Ectodermal cell (in vitro differentiated cells): ENCODE results near the gene AGPAT3.

ENCODE experiments used
- H3K27ac ChIP-seq: 2 replicates; pipeline ENCODE4 v1.7.0; 2013; ENCODE audit warnings: mild to moderate bottlenecking, low read depth, low read length; ENCODE audit not compliant: insufficient read depth, poor library complexity, severe bottlenecking
- H3K27me3 ChIP-seq: 2 replicates; pipeline ENCODE4 v1.7.0; 2013; ENCODE audit warnings: mild to moderate bottlenecking, low read length; ENCODE audit not compliant: insufficient read depth, control insufficient read depth, poor library complexity, severe bottlenecking
- H3K36me3 ChIP-seq: one replicate; pipeline ENCODE4 v1.7.0; 2013; ENCODE audit warnings: low read length; ENCODE audit not compliant: control insufficient read depth, insufficient read depth
- H3K4me1 ChIP-seq: one replicate; pipeline ENCODE4 v1.7.0; 2013; ENCODE audit warnings: low read length; ENCODE audit not compliant: control insufficient read depth, insufficient read depth
- H3K4me3 ChIP-seq: 2 replicates; pipeline ENCODE4 v1.7.0; 2013; ENCODE audit warnings: low read depth, low read length, control low read depth; ENCODE audit not compliant: insufficient read depth
- H3K9me3 ChIP-seq: 2 replicates; pipeline ENCODE4 v1.7.0; 2013; ENCODE audit warnings: mild to moderate bottlenecking, low read length, moderate library complexity; ENCODE audit not compliant: control insufficient read depth
- WGBS, 2 experiments: methylation state at CpG; one replicate each; pipeline ENCODE4 v1.1.7; 2013; ENCODE audit warnings: missing lambda C conversion rate in 2 of 2; 5-methylcytosine and 5-hydroxymethylcytosine counted together

The AGPAT3 gene

DNA sequence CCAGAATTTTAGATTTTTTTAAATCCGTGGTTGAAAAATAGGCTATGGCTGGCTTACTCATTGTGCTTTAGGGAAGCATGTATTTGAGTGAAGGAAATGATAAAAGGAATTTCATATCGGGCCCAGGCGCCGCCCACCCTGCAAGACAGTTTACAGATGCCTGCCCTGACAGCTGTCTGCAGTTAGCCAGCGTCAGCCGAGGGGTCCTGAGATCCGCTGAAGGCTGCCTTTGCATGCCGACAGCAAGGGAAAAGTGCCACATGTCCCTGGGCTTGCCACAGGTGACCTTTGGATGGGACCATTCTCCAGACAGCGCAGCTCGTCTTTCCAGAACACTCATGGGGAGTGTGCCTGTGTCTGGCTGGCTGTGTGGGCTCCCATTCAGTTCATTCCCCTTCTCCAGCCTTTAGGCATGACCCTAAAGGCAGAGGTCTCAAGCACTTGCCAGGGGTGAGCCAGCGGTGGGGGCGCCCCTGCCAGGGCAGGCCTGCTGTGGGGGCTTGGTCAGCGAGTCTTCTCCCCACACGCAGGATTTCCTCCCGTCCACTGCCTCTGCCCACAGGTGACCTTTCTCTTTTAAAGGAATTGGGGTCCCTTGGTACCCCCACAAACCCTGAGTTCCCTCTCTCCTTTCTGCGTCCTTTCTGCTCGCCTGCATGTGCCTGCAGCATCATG is 101.0 kb downstream of the AGPAT3 start:
- H3K27me3 ChIP-seq = no peaks in the 10 kb centered on the region
- 94% methylated on average over 17 of the region's 17 CpGs for WGBS, 2 experiments
- no peaks in the 10 kb centered on the region for H3K36me3 ChIP-seq
- no peaks in the 10 kb centered on the region for H3K9me3 ChIP-seq
- no peak overlapping the region for H3K27ac ChIP-seq
- H3K4me1 ChIP-seq = no peaks in the 10 kb centered on the region
- no peak overlapping the region for H3K4me3 ChIP-seq

DNA sequence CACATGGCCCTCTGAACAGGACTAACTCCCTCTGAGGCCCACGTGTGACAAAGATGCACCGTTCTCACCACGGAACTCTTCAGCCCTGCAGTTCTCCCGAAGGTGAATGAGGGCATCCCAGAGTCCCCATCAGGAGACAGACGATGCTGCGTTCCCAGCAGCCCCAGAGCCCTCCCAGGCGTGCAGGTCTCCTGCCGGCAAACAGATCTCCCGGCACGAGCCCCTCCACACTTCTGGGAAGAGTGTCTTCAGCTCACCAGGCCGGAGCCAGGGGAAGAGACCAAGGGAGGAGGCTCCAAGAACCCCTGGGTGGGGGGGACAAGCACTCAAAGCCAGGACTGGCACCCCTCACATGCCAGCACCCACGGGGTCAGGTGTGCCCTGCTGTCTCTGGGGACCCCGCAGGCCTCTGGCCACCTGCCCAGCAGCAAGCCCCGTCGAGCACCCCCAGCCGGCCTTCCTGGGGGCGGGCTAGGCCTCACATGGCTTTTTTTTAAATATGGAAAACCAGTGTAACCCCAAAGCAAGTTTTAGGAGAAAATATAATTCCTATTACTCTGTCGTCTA is 102.0 kb downstream of the AGPAT3 start:
- Histone ChIP-seq H3K4me3 (no peak overlapping the region), H3K27ac (no peak overlapping the region), H3K4me1 (no peaks in the 10 kb centered on the region), H3K27me3 (no peaks in the 10 kb centered on the region), H3K9me3 (no peaks in the 10 kb centered on the region), H3K36me3 (no peaks in the 10 kb centered on the region)
- 87 to 89% methylated on average over 18 of the region's 18 CpGs for WGBS, 2 experiments

DNA sequence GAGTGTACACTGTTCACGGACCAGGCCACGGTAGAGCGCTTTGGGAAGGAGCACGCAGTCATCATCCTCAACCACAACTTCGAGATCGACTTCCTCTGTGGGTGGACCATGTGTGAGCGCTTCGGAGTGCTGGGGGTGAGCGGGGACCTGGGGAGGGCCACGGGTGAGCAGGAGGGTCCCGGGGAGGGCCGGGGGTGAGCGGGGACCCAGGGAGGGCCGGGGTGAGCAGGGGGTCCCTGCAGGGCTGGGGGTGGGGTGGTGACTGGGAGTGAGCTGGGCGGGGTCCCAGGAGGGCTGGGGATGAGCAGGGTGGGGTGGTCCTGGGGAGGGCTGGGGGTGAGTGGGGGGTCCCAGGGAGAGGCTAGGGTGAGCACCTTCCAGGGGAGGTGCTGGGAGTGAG is 103.0 kb downstream of the AGPAT3 start:
- 94 to 95% methylated on average over 15 of the region's 15 CpGs for WGBS, 2 experiments
- Histone ChIP-seq H3K27ac (no peak overlapping the region), H3K27me3 (no peaks in the 10 kb centered on the region), H3K4me1 (no peaks in the 10 kb centered on the region), H3K4me3 (no peak overlapping the region), H3K36me3 (no peaks in the 10 kb centered on the region), H3K9me3 (no peaks in the 10 kb centered on the region)

DNA sequence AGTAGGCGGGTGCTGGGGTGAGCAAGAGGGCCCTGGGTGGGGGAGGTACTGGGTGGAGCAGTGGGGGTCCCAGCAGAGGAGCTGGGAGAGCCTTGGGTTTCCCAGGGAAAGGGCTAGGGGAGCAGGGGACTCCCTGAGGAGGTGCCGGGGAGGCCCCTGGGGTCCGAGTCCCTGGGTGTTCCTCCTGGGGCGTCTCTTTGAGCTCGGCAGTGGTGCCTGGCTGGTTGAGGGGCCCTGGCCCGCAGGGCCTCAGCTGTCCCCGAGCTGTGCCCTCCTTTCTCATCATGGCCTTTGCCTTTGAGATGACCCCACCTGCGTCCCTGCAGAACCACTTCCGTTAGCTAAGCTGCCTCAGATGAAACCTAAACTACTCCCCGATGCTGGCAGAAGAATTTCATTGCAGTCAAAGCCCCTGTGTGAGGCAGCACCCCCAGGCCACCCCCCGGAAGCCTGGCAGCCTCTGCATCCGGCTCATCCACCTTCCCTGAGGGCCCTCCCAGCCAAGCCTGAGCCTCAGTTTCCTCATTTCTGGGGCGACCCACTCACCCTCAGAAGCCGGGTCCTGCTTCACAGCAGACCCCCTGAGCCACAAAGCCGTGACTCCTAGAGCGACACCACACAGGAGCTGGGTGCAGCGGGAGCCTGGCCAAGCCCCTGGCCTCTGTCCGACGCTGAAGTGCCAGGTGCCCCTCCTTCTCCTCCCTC is 103.5 kb downstream of the AGPAT3 start:
- no peaks in the 10 kb centered on the region for H3K4me1 ChIP-seq
- H3K4me3 ChIP-seq = no peak overlapping the region
- H3K36me3 ChIP-seq = no peaks in the 10 kb centered on the region
- H3K27ac ChIP-seq = no peak overlapping the region
- 93% methylated on average over 19 of the region's 19 CpGs for WGBS, 2 experiments
- H3K27me3 ChIP-seq = no peaks in the 10 kb centered on the region
- H3K9me3 ChIP-seq = no peaks in the 10 kb centered on the region

GRCh38 chr21:43969115-43969444 is 104.1 kb downstream of the AGPAT3 start:
- Histone ChIP-seq H3K36me3 (no peaks in the 10 kb centered on the region), H3K4me3 (no peak overlapping the region), H3K4me1 (no peaks in the 10 kb centered on the region), H3K27me3 (no peaks in the 10 kb centered on the region), H3K9me3 (no peaks in the 10 kb centered on the region), H3K27ac (no peak overlapping the region)
- 94 to 95% methylated on average over 17 of the region's 17 CpGs for WGBS, 2 experiments

DNA sequence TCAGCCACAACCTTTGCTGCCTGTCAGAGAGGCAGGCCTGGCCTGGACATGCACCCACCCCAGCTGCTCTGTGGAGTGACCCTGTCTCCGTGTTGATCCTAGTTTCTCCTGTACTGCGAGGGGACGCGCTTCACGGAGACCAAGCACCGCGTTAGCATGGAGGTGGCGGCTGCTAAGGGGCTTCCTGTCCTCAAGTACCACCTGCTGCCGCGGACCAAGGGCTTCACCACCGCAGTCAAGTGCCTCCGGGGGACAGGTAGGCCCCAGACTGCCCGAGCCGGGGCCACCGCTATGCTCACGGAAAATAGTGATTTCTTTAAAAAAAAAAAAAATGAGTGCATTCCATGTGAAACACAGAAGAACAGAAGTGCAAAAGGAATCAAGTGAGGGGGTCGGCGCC is 105.5 kb downstream of the AGPAT3 start:
- WGBS, 2 experiments = 91 to 96% methylated on average over 17 to 18 of the region's 18 CpGs

DNA sequence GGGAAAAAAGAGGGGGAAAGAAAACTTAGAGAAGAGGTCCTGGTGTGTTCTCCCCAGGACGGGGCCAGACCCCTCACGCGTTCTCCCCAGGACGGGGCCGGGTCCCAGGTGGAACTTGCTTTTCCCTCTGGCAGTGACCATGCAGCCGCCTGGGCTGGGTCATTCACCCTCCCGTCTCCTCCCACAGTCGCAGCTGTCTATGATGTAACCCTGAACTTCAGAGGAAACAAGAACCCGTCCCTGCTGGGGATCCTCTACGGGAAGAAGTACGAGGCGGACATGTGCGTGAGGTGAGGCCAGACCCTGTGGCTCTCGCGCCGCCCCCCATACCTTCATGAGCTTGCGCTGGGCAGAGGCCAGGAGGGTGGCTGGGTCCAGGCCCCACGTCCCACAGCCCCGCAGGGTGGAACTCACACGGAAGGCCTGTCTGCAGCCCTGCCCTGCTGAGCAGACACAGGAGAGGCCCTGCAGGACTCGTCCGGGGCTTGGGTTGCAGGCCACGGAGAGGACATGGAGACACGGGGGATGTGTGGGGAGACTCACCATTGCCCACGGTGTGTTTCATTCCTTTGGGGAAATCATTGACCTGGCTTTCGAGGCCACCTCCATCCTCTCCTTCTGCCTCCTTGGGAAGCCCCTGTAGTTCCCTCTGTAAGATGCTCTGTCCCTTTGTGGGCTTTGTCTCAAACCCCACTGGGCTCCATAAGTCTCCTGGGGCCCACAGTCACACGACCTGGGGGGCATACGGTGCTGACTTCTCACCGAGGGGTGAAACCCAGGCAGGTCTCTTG is 106.4 kb downstream of the AGPAT3 start:
- no peaks in the 10 kb centered on the region for H3K9me3 ChIP-seq
- H3K36me3 ChIP-seq = no peaks in the 10 kb centered on the region
- H3K27me3 ChIP-seq = no peaks in the 10 kb centered on the region
- H3K4me3 ChIP-seq = no peak overlapping the region
- WGBS, 2 experiments = 89 to 91% methylated on average over 29 of the region's 29 CpGs
- H3K27ac ChIP-seq = no peak overlapping the region
- no peaks in the 10 kb centered on the region for H3K4me1 ChIP-seq

More for the DNA sequence above, 105.5 kb downstream of the AGPAT3 start:
- no peak overlapping the region for H3K4me3 ChIP-seq
- no peaks in the 10 kb centered on the region for H3K9me3 ChIP-seq
- H3K36me3 ChIP-seq = no peaks in the 10 kb centered on the region
- H3K27ac ChIP-seq = no peak overlapping the region
- no peaks in the 10 kb centered on the region for H3K4me1 ChIP-seq
- H3K27me3 ChIP-seq = no peaks in the 10 kb centered on the region

DNA sequence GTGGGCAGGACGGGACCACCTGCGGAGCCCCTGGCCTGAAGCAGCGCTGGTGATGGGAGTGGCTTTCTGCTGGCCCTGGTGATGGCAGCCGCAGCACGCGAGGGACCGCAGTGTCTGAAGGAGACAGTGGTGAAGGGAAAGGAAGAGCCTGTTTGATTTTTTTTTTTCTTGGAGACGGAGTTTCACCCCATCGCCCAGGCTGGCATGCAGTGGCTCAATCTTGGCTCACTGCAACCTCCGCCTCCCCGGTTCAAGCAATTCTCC is 106.9 kb downstream of the AGPAT3 start:
- H3K27ac ChIP-seq = no peak overlapping the region
- no peaks in the 10 kb centered on the region for H3K27me3 ChIP-seq
- no peaks in the 10 kb centered on the region for H3K4me1 ChIP-seq
- no peaks in the 10 kb centered on the region for H3K9me3 ChIP-seq
- no peak overlapping the region for H3K4me3 ChIP-seq
- no peaks in the 10 kb centered on the region for H3K36me3 ChIP-seq
- 92 to 94% methylated on average over 11 of the region's 11 CpGs for WGBS, 2 experiments

DNA sequence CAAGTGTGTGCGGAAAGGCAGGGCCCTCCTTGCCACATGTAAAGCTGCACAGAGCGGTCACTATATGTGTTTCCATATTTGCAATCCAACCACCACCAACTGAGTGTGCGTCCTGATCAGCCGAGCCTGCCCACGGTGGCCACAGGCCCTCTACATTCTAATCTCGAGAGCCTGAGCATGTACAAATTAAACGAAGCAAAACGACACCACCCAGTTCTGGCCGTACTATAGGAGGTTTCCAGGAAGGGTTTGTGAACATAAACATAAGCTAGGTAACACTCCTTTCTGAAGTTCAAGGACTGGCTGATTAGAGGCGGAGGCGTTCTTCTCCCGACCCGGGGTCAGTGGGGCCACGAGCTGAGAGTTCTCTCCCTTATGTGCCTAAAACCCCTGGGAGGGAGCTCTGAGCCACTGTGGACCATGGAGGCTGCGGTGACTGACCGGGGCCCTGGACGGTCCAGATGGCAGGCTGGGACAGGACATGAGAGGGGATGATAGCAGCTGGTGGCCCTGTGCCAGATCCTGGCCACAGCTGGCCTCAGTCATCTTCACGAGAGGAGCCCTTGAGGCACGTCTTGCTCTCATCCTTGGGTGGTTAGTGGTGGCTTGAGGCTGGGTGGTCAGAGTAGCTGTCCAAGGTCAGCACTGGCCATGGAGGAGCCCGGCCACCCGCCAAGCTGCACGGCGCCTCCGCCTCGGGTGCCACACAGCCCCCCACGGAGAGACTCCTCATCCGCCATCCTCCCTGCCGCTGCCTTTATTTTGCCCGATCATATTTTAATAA is 108.0 kb downstream of the AGPAT3 start:
- H3K9me3 ChIP-seq = no peaks in the 10 kb centered on the region
- no peak overlapping the region for H3K4me3 ChIP-seq
- no peaks in the 10 kb centered on the region for H3K27me3 ChIP-seq
- WGBS, 2 experiments = 94 to 95% methylated on average over 29 of the region's 29 CpGs
- no peaks in the 10 kb centered on the region for H3K36me3 ChIP-seq
- no peak overlapping the region for H3K27ac ChIP-seq
- H3K4me1 ChIP-seq = no peaks in the 10 kb centered on the region

- H3K27me3 ChIP-seq = no peaks in the 10 kb centered on the region
- H3K4me3 ChIP-seq = no peak overlapping the region
- no peaks in the 10 kb centered on the region for H3K4me1 ChIP-seq
- H3K36me3 ChIP-seq = no peaks in the 10 kb centered on the region
- H3K9me3 ChIP-seq = no peaks in the 10 kb centered on the region
- no peak overlapping the region for H3K27ac ChIP-seq
- WGBS, 2 experiments = 94% methylated on average over 12 of the region's 12 CpGs
These were observed 108.6 kb downstream of the AGPAT3 start for GRCh38 chr21:43973634-43973955.
